Esophagus muscularis mucosa (tissue), 3 donors: ENCODE results near the gene DMXL2.

Source experiments
- CTCF ChIP-seq, 3 experiments: fragments of 200-600 bp in 2 of 3; fragments of 450-650 bp in 1 of 3; sonication (generic) in 2 of 3; IDR thresholded peaks; one replicate each; pipeline ENCODE4 v1.5.1; 2017 to 2019; ENCODE audit warnings: antibody characterized with exemption in 3 of 3, mild to moderate bottlenecking in 2 of 3, moderate library complexity in 1 of 3
- EP300 ChIP-seq: sonication (generic); formaldehyde crosslinking; IDR thresholded peaks from one replicate; pipeline ENCODE4 v1.6.1; 2017; ENCODE audit warnings: antibody characterized with exemption

DNA sequence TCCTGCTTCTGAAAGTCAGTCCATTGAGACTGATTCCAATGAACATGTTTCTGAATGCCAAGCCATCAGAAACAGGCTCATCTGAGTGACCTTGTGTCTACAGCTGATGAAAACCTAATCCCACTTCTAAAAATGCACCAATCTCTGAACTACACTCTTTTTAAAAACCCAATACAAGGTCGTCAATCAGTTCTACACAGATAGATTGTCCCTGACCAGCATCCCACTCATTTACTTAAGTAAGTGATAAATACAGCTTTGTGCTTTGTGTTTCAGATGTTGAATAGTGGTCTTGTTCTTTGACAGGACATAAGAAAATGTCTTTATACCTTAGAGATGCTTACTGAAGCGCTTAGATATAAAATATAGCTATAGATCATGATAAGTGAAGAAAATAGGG, 38.5 kb upstream of the DMXL2 start:
- no peak for TF ChIP-seq CTCF (IDR thresholded peaks at IDR 0.05)
- TF ChIP-seq EP300: no peak
